IMR-90 (cell line): ENCODE results near the gene MLLT10.

Experiments
- CHD1 ChIP-seq: IDR thresholded peaks from 2 replicates; pipeline ENCODE4 v1.6.1; 2012; ENCODE audit warnings: low read depth, low read length, improper control_type of control experiment
- CTCF ChIP-seq: conservative IDR thresholded peaks from 2 replicates; pipeline ENCODE4 v1.5.1; 2012; ENCODE audit warnings: mild to moderate bottlenecking, low read depth, low read length, improper control_type of control experiment
- ELK1 ChIP-seq: fragments of 150-350 bp; IDR thresholded peaks from 2 replicates; pipeline ENCODE4 v1.6.1; 2016; ENCODE audit warnings: low read depth, mild to moderate bottlenecking, low read length, moderate library complexity, borderline replicate concordance
- FOS ChIP-seq: fragments of 150-350 bp; IDR thresholded peaks from 2 replicates; pipeline ENCODE4 v1.6.1; 2016; ENCODE audit warnings: low read depth, low read length
- MAFK ChIP-seq: IDR thresholded peaks from 2 replicates; pipeline ENCODE4 v1.6.1; 2012; ENCODE audit warnings: low read depth, low read length, improper control_type of control experiment
- MAZ ChIP-seq: IDR thresholded peaks from 2 replicates; pipeline ENCODE4 v1.6.1; 2012; ENCODE audit warnings: low read depth, mild to moderate bottlenecking, low read length, improper control_type of control experiment, moderate library complexity, borderline replicate concordance
- MXI1 ChIP-seq: IDR thresholded peaks from 2 replicates; pipeline ENCODE4 v1.6.1; 2012; ENCODE audit warnings: low read depth, mild to moderate bottlenecking, low read length, moderate library complexity, borderline replicate concordance
- POLR2A ChIP-seq: IDR thresholded peaks from 2 replicates; pipeline ENCODE4 v1.6.1; 2012; ENCODE audit warnings: mild to moderate bottlenecking, low read depth, low read length
- RAD21 ChIP-seq: IDR thresholded peaks from 2 replicates; pipeline ENCODE4 v1.6.1; 2012; ENCODE audit warnings: low read length, improper control_type of control experiment
- RCOR1 ChIP-seq: IDR thresholded peaks from 2 replicates; pipeline ENCODE4 v1.6.1; 2012; ENCODE audit warnings: mild to moderate bottlenecking, low read length, improper control_type of control experiment; ENCODE audit not compliant: insufficient replicate concordance
- RFX5 ChIP-seq: IDR thresholded peaks from 2 replicates; pipeline ENCODE4 v1.8.0; 2012; ENCODE audit warnings: low read depth, mild to moderate bottlenecking, low read length, moderate library complexity
- SMC3 ChIP-seq: fragments of 150-350 bp; IDR thresholded peaks from 2 replicates; pipeline ENCODE4 v1.6.1; 2016; ENCODE audit warnings: low read depth, mild to moderate bottlenecking, antibody characterized with exemption, low read length, moderate library complexity
- TF ChIP-seq, protein P1 (sequence below): fragments of 150-350 bp; IDR thresholded peaks from 2 replicates; pipeline ENCODE4 v1.6.1; 2017; ENCODE audit warnings: mild to moderate bottlenecking, antibody characterized with exemption, low read length, low read depth

- no peak for TF ChIP-seq RCOR1
- TF ChIP-seq CTCF: no peak
- no peak for TF ChIP-seq POLR2A
- TF ChIP-seq RAD21: no peak
- TF ChIP-seq, protein P1, sequence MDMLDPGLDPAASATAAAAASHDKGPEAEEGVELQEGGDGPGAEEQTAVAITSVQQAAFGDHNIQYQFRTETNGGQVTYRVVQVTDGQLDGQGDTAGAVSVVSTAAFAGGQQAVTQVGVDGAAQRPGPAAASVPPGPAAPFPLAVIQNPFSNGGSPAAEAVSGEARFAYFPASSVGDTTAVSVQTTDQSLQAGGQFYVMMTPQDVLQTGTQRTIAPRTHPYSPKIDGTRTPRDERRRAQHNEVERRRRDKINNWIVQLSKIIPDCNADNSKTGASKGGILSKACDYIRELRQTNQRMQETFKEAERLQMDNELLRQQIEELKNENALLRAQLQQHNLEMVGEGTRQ: no peak
- TF ChIP-seq MAFK: no peak
- no peak for TF ChIP-seq RFX5
- TF ChIP-seq ELK1: no peak
- TF ChIP-seq CHD1: no peak
- TF ChIP-seq MXI1: no peak
- TF ChIP-seq SMC3: no peak
- TF ChIP-seq FOS: no peak
- no peak for TF ChIP-seq MAZ
Measured at GRCh38 chr10:21514129-21514817, 19.8 kb upstream of the MLLT10 start.
